Measurements from ENCODE around the gene CD300A.

- TF ChIP-seq CTCF (IDR thresholded peaks at IDR 0.05; ENCODE audit: low read depth, low read length, poor library complexity, severe bottlenecking) (no peak), EZH2phosphoT487 (IDR thresholded peaks at IDR 0.05; ENCODE audit: borderline replicate concordance, low read length) (no peak)
Measured at GRCh38 chr17:74527756-74528155, 61.3 kb downstream of the CD300A start.

Data from DOHH2 (cell line).